Measurements from ENCODE around the gene TAF6L. TPM values are rescaled to one million over a fixed set of nuclear protein-coding genes. Genes with fewer than 3 reads are reported as not detected.

Gene TAF6L
- polyA plus RNA-seq, 1 donor (not counting 4 experiments of a cell fraction or from before 2014, with no cell fraction given): 14.7 TPM

- H3K27ac ChIP-seq (ENCODE audit: control insufficient read depth, insufficient read depth, low read length): no peak overlapping the region
- no peak overlapping the region for H2AFZ ChIP-seq (ENCODE audit: control insufficient read depth, low read length)
- H3K4me1 ChIP-seq (ENCODE audit: control insufficient read depth, extremely low read depth, insufficient read depth, low read length): peaks cover 12% of the 10 kb centered on the region
- FAIRE-seq (no peak), DNase-seq (ENCODE audit: low read depth, low spot score) (no peak)
- TF ChIP-seq, protein P1, sequence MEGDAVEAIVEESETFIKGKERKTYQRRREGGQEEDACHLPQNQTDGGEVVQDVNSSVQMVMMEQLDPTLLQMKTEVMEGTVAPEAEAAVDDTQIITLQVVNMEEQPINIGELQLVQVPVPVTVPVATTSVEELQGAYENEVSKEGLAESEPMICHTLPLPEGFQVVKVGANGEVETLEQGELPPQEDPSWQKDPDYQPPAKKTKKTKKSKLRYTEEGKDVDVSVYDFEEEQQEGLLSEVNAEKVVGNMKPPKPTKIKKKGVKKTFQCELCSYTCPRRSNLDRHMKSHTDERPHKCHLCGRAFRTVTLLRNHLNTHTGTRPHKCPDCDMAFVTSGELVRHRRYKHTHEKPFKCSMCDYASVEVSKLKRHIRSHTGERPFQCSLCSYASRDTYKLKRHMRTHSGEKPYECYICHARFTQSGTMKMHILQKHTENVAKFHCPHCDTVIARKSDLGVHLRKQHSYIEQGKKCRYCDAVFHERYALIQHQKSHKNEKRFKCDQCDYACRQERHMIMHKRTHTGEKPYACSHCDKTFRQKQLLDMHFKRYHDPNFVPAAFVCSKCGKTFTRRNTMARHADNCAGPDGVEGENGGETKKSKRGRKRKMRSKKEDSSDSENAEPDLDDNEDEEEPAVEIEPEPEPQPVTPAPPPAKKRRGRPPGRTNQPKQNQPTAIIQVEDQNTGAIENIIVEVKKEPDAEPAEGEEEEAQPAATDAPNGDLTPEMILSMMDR (optimal IDR thresholded peaks at IDR 0.05 in 1 of 3, IDR thresholded peaks at IDR 0.05 in 1 of 3, conservative IDR thresholded peaks at IDR 0.05 in 1 of 3; ENCODE audit: extremely low read depth in 1 of 3, insufficient read depth in 2 of 3, low read length in 3 of 3): no peak
- TF ChIP-seq EZH2 (IDR thresholded peaks at IDR 0.05; ENCODE audit: low read length): no peak
- no peaks in the 10 kb centered on the region for H3K9me1 ChIP-seq (ENCODE audit: control insufficient read depth, extremely low read depth, insufficient read depth, low read length)
- H3K9me3 ChIP-seq (ENCODE audit: control insufficient read depth, low read depth, low read length): no peaks in the 10 kb centered on the region
- H4K20me1 ChIP-seq (ENCODE audit: control insufficient read depth, extremely low read depth, insufficient read depth, low read length): no peaks in the 10 kb centered on the region
- dilution Hi-C loops (cut with MboI; ENCODE audit: extremely low pct_ligation_motif_present, low sequenced_read_pairs): no loop called here
- peaks cover 54% of the 10 kb centered on the region for H3K79me2 ChIP-seq (ENCODE audit: control insufficient read depth, insufficient read depth, low read length)
- no peaks in the 10 kb centered on the region for H3K27me3 ChIP-seq (ENCODE audit: control insufficient read depth, extremely low read depth, insufficient read depth, low read length)
- no peak overlapping the region for H3K4me3 ChIP-seq (ENCODE audit: control insufficient read depth in 2 of 3, extremely low read depth in 1 of 3, insufficient read depth in 2 of 3, low read depth in 1 of 3, low read length in 3 of 3)
- H3K9ac ChIP-seq (ENCODE audit: control insufficient read depth, extremely low read depth, insufficient read depth, low read length): no peak overlapping the region
- H3K36me3 ChIP-seq (ENCODE audit: control insufficient read depth in 2 of 2, extremely low read depth in 1 of 2, insufficient read depth in 2 of 2, low read length in 2 of 2): peaks cover 24 to 29% of the 10 kb centered on the region in 2 experiments
- no peak overlapping the region for H3K4me2 ChIP-seq (ENCODE audit: control insufficient read depth, extremely low read depth, insufficient read depth, low read depth, low read length)
Measured at GRCh38 chr11:62835336-62835735, 64.1 kb downstream of the TAF6L start.

Small RNAs within 50 kb of the gene (small RNA-seq; reads per million reads assigned to genes)
- gene MIR6514 (ENCODE audit: insufficient read length in 3 of 3, low read depth in 3 of 3, low replicate concordance in 1 of 3): 0.07 to 2.3 (median 1.3) reads per million in 3 experiments
- 0 to 0.25 (median 0) reads per million in 3 experiments for gene RNU6-118P (ENCODE audit: insufficient read length in 3 of 3, low read depth in 3 of 3, low replicate concordance in 1 of 3)

Other genes with a start within 250 kb of the TAF6L start
- gene AHNAK, start 224.6 kb upstream of the TAF6L start, polyA plus RNA-seq: 195 to 220 TPM (median 207 TPM) in 3 replicates
- gene EEF1G, start 197.5 kb upstream of the TAF6L start, polyA plus RNA-seq: 1,553 to 1,943 TPM (median 1,735 TPM) in 3 replicates
- 10.1 to 12.3 TPM (median 10.5 TPM) in 3 replicates for gene TUT1, start 179.9 kb upstream of the TAF6L start, polyA plus RNA-seq
- gene MTA2, start 169.5 kb upstream of the TAF6L start, polyA plus RNA-seq: 29.4 to 44.3 TPM (median 39.7 TPM) in 3 replicates
- 13.6 to 15.1 TPM (median 13.6 TPM) in 3 replicates for gene EML3, start 158.6 kb upstream of the TAF6L start, polyA plus RNA-seq
- 1.0 to 1.9 TPM (median 1.5 TPM) in 3 replicates for gene ROM1, start 158.1 kb upstream of the TAF6L start, polyA plus RNA-seq
- gene B3GAT3, start 149.4 kb upstream of the TAF6L start, polyA plus RNA-seq: 15.1 to 28.2 TPM (median 17.7 TPM) in 3 replicates
- gene GANAB, start 124.8 kb upstream of the TAF6L start, polyA plus RNA-seq: 153 to 211 TPM (median 176 TPM) in 3 replicates
- gene INTS5, start 118.1 kb upstream of the TAF6L start, polyA plus RNA-seq: 7.7 to 21.1 TPM (median 8.0 TPM) in 3 replicates
- gene C11orf98, start 106.2 kb upstream of the TAF6L start, polyA plus RNA-seq: 58.9 to 81.5 TPM (median 76.5 TPM) in 3 replicates
- gene CSKMT, start 106.1 kb upstream of the TAF6L start, polyA plus RNA-seq: 4.0 to 4.5 TPM (median 4.2 TPM) in 3 replicates
- 8.3 to 11.7 TPM (median 8.6 TPM) in 3 replicates for gene UQCC3, start 99.7 kb upstream of the TAF6L start, polyA plus RNA-seq
- 3.8 to 5.3 TPM (median 4.9 TPM) in 3 replicates for gene LBHD1, start 99.1 kb upstream of the TAF6L start, polyA plus RNA-seq
- gene UBXN1, start 92.3 kb upstream of the TAF6L start, polyA plus RNA-seq: 45.9 to 72.5 TPM (median 58.5 TPM) in 3 replicates
- gene LRRN4CL, start 81.9 kb upstream of the TAF6L start, polyA plus RNA-seq: 0.08 TPM in 3 replicates
- 21.9 to 50.5 TPM (median 38.6 TPM) in 3 replicates for gene BSCL2, start 64.0 kb upstream of the TAF6L start, polyA plus RNA-seq
- not detected in 3 replicates for gene GNG3, start 63.7 kb upstream of the TAF6L start, polyA plus RNA-seq
- 17.2 to 29.0 TPM (median 20.3 TPM) in 3 replicates for gene HNRNPUL2, start 43.9 kb upstream of the TAF6L start, polyA plus RNA-seq
- gene TTC9C, start 42.9 kb upstream of the TAF6L start, polyA plus RNA-seq: 14.7 to 26.1 TPM (median 23.8 TPM) in 3 replicates
- gene ZBTB3, start 17.2 kb upstream of the TAF6L start, polyA plus RNA-seq: 3.4 to 7.2 TPM (median 4.0 TPM) in 3 replicates
- 145 to 166 TPM (median 151 TPM) in 3 replicates for gene POLR2G, start 9.8 kb upstream of the TAF6L start, polyA plus RNA-seq
- 35.4 to 76.4 TPM (median 38.6 TPM) in 3 replicates for gene TMEM179B, start 16.0 kb downstream of the TAF6L start, polyA plus RNA-seq
- 11.0 to 15.6 TPM (median 11.8 TPM) in 3 replicates for gene TMEM223, start 20.6 kb downstream of the TAF6L start, polyA plus RNA-seq
- 22.8 to 51.2 TPM (median 25.3 TPM) in 3 replicates for gene NXF1, start 34.0 kb downstream of the TAF6L start, polyA plus RNA-seq
- gene STX5, start 60.7 kb downstream of the TAF6L start, polyA plus RNA-seq: 20.4 to 30.4 TPM (median 25.6 TPM) in 3 replicates
- not detected in 3 replicates for gene TEX54, start 61.4 kb downstream of the TAF6L start, polyA plus RNA-seq
- 44.5 to 48.1 TPM (median 47.7 TPM) in 3 replicates for gene WDR74, start 68.2 kb downstream of the TAF6L start, polyA plus RNA-seq
- gene SLC3A2, start 109.5 kb downstream of the TAF6L start, polyA plus RNA-seq: 469 to 552 TPM (median 521 TPM) in 3 replicates
- not detected in 3 replicates for gene CHRM1, start 150.0 kb downstream of the TAF6L start, polyA plus RNA-seq
- not detected in 3 replicates for gene SLC22A6, start 213.6 kb downstream of the TAF6L start, polyA plus RNA-seq
- gene SLC22A8, start 244.4 kb downstream of the TAF6L start, polyA plus RNA-seq: not detected in 3 replicates

All from keratinocyte (primary cell).